Caco-2 (cell line): Measurements from ENCODE around the gene COL9A3. TPM values are rescaled to one million over a fixed set of nuclear protein-coding genes. Genes with fewer than 3 reads are reported as not detected.

Source experiments
- BruUV-seq: library from RNA; stranded (reverse); fragments of 400-500 nt; replicated peaks from 2 replicates; lab custom pipeline; 2021; lab: Mats Ljungman, UMichigan
- CTCF ChIA-PET: fragments of 300-600 bp; sonication (Branson Sonifier 250); formaldehyde crosslinking; loops from one replicate; lab custom pipeline; 2022; ENCODE audit warnings: antibody characterized with exemption; lab: Charles Lee
- POLR2A ChIA-PET: fragments of 300-600 bp; sonication (Branson Sonifier 250); formaldehyde crosslinking; loops from one replicate; lab custom pipeline; 2022; ENCODE audit warnings: antibody characterized with exemption; lab: Charles Lee
- DNase-seq, 2 experiments: peaks; one replicate each; pipeline versions ENCODE4 v3.0.0 to v3.0.0-alpha.2; 2020 to 2022
- H3K27me3 ChIP-seq: replicated peaks from 2 replicates; pipeline ENCODE4 v1.6.0; 2011; ENCODE audit warnings: low read length; ENCODE audit not compliant: control insufficient read depth, insufficient read depth
- H3K36me3 ChIP-seq: 2 replicates; pipeline ENCODE4 v1.5.1; 2011; ENCODE audit warnings: low read length; ENCODE audit not compliant: control insufficient read depth, insufficient read depth
- H3K4me1 ChIP-seq: fragments of 250-450 bp; sonication (Bioruptor Pico); 2 replicates; pipeline ENCODE4 v1.5.1; 2020; ENCODE audit warnings: mild to moderate bottlenecking
- H3K4me3 ChIP-seq: 2 replicates; pipeline ENCODE4 v1.5.1; 2011; ENCODE audit warnings: low read depth, mild to moderate bottlenecking, control low read depth, low read length
- H3K9me3 ChIP-seq: fragments of 250-450 bp; sonication (Bioruptor Pico); 2 replicates; pipeline ENCODE4 v1.5.1; 2020; ENCODE audit warnings: mild to moderate bottlenecking, moderate library complexity
- H3K27ac Mint-ChIP-seq: one replicate; pipeline ENCODE4 v1.8.0; 2022; ENCODE audit warnings: mixed read lengths; ENCODE audit not compliant: unreplicated experiment
- H3K27me3 Mint-ChIP-seq: one replicate; pipeline ENCODE4 v1.8.0; 2022; ENCODE audit warnings: mixed read lengths; ENCODE audit not compliant: insufficient read depth, unreplicated experiment
- H3K36me3 Mint-ChIP-seq: one replicate; pipeline ENCODE4 v1.8.0; 2022; ENCODE audit warnings: mild to moderate bottlenecking, mixed read lengths; ENCODE audit not compliant: insufficient read depth, unreplicated experiment
- H3K4me1 Mint-ChIP-seq: one replicate; pipeline ENCODE4 v1.8.0; 2022; ENCODE audit warnings: low read depth, mixed read lengths; ENCODE audit not compliant: unreplicated experiment
- H3K4me3 Mint-ChIP-seq: one replicate; pipeline ENCODE4 v1.8.0; 2022; ENCODE audit warnings: mild to moderate bottlenecking, moderate library complexity, mixed read lengths; ENCODE audit not compliant: unreplicated experiment
- H3K9me3 Mint-ChIP-seq: one replicate; pipeline ENCODE4 v1.8.0; 2022; ENCODE audit warnings: mixed read lengths; ENCODE audit not compliant: unreplicated experiment
- CTCF ChIP-seq, 2 experiments: fragments of 200-600 bp in 1 of 2; IDR thresholded peaks; 1 replicate in 1 of 2; 2 replicates in 1 of 2; pipeline versions ENCODE4 v1.5.1 to v1.8.0; 2011 to 2022; ENCODE audit warnings: antibody characterized with exemption in 1 of 2, control low read depth in 1 of 2, inconsistent platforms in 1 of 2, low read depth in 1 of 2, low read length in 1 of 2, mild to moderate bottlenecking in 1 of 2, moderate library complexity in 1 of 2; ENCODE audit not compliant: insufficient read depth in 1 of 2, severe bottlenecking in 1 of 2, unreplicated experiment in 1 of 2
- intact Hi-C: fragments of 100-400 bp; cut with micrococcal nuclease; formaldehyde crosslinking; loops from one replicate; pipeline ENCODE4 v1.10.0; 2022; ENCODE audit not compliant: unreplicated experiment
- total RNA-seq: library from RNA; stranded (reverse); gene quantifications from 2 replicates; pipeline ENCODE4 v1.2.3, GENCODE V29; 2022

Gene COL9A3
- total RNA-seq, 1 experiment from 2014 or later = 6.4 TPM

DNA sequence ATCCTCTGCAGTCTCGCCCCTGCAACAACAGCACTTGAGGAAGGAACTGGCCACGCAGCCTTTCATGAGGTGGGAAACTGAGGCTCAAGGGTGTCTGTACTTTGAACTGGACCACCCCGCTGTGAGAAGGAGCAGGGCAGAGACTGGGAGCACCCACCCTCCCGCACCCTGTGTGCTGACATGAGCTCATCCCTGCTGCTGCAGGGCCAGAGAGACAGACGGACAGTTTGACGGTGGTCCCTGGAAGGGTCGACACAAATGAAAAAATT lies 37.5 kb upstream of the COL9A3 start:
- H3K27ac Mint-ChIP-seq = no peak overlapping the region
- H3K4me3 Mint-ChIP-seq = no peak overlapping the region
- CTCF ChIA-PET = interaction anchor here (0.6 to 1.6 kb wide), 6 partner anchors 9 to 838 kb away, joined by 3 to 8 read pairs (median 3); no protein-coding TSS in a partner anchor
- DNase-seq = no peak
- Histone ChIP-seq H3K27me3 (no peaks in the 10 kb centered on the region), H3K9me3 (0 out of 2 replicates have a peak, but pooled peaks cover 4% of the 10 kb centered on the region), H3K4me3 (no peak overlapping the region), H3K4me1 (no peaks in the 10 kb centered on the region), H3K36me3 (no peaks in the 10 kb centered on the region)
- peaks cover 7% of the 10 kb centered on the region for H3K4me1 Mint-ChIP-seq
- H3K27me3 Mint-ChIP-seq = peaks cover under 1% of the 10 kb centered on the region
- TF ChIP-seq CTCF (IDR thresholded peaks at IDR 0.05; ENCODE audit: insufficient read depth in 1 of 2, low read depth in 1 of 2, low read length in 1 of 2, severe bottlenecking in 1 of 2, unreplicated experiment in 1 of 2) = no peak
- POLR2A ChIA-PET = interaction anchor here (0.6 kb wide), 2 partner anchors 109 to 262 kb away, joined by 4 to 5 read pairs; no protein-coding TSS in a partner anchor
- BruUV-seq = no TSS peak
- H3K9me3 Mint-ChIP-seq = peaks cover 11% of the 10 kb centered on the region
- intact Hi-C loops = no loop called here
- H3K36me3 Mint-ChIP-seq = no peaks in the 10 kb centered on the region

DNA sequence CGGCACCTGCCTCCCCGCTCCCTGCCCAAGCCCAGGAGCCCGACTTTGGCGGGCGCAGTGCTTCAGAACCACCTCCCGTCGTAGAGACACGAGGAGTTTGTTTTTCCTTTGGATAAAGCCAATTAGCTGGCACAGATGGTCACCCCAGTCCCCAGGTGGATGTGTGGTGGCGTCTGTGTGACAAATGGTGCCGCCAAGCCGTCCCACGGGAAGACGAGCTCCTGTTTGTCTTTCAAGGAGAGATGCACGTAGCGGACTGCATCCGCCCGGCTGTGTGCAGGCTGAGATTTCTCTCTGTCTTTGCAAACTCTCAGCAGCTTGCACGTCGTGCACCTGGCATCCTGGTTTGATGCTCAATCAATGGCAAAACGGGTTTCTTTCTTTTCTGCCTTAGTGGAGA lies 36.6 kb upstream of the COL9A3 start:
- ChIA-PET CTCF (interaction anchor here (1.1 to 1.6 kb wide), 2 partner anchors 11 to 14 kb away, joined by 7 to 8 read pairs; no protein-coding TSS in a partner anchor), POLR2A (no interaction called here)
- DNase-seq = no peak
- intact Hi-C loops = no loop called here
- H3K27me3 Mint-ChIP-seq = no peaks in the 10 kb centered on the region
- H3K36me3 Mint-ChIP-seq = no peaks in the 10 kb centered on the region
- no peak overlapping the region for H3K4me3 ChIP-seq
- 0 out of 2 replicates have a peak, but pooled peaks cover 4% of the 10 kb centered on the region for H3K9me3 ChIP-seq
- no peak for TF ChIP-seq CTCF (IDR thresholded peaks at IDR 0.05; ENCODE audit: insufficient read depth in 1 of 2, low read depth in 1 of 2, low read length in 1 of 2, severe bottlenecking in 1 of 2, unreplicated experiment in 1 of 2)
- peaks cover 11% of the 10 kb centered on the region for H3K9me3 Mint-ChIP-seq
- no peak overlapping the region for H3K4me3 Mint-ChIP-seq
- H3K4me1 Mint-ChIP-seq = peaks cover 7% of the 10 kb centered on the region
- H3K36me3 ChIP-seq = no peaks in the 10 kb centered on the region
- no peak overlapping the region for H3K27ac Mint-ChIP-seq
- no peaks in the 10 kb centered on the region for H3K4me1 ChIP-seq
- no peaks in the 10 kb centered on the region for H3K27me3 ChIP-seq
- BruUV-seq = no TSS peak

GRCh38 chr20:62780696-62781095 lies 36.2 kb upstream of the COL9A3 start:
- H3K36me3 Mint-ChIP-seq = no peaks in the 10 kb centered on the region
- H3K27me3 Mint-ChIP-seq = no peaks in the 10 kb centered on the region
- POLR2A ChIA-PET = no interaction called here
- H3K27me3 ChIP-seq = no peaks in the 10 kb centered on the region
- DNase-seq = no peak
- CTCF ChIA-PET = interaction anchor here (0.9 kb wide), 1 partner anchor 13 kb away, joined by 3 read pairs; no protein-coding TSS in a partner anchor
- no peaks in the 10 kb centered on the region for H3K36me3 ChIP-seq
- H3K4me3 Mint-ChIP-seq = no peak overlapping the region
- peaks cover 11% of the 10 kb centered on the region for H3K9me3 Mint-ChIP-seq
- no peaks in the 10 kb centered on the region for H3K4me1 ChIP-seq
- intact Hi-C loops = no loop called here
- H3K4me1 Mint-ChIP-seq = peaks cover 7% of the 10 kb centered on the region
- no peak for TF ChIP-seq CTCF (IDR thresholded peaks at IDR 0.05; ENCODE audit: insufficient read depth in 1 of 2, low read depth in 1 of 2, low read length in 1 of 2, severe bottlenecking in 1 of 2, unreplicated experiment in 1 of 2)
- H3K4me3 ChIP-seq = no peak overlapping the region
- 0 out of 2 replicates have a peak, but pooled peaks cover 4% of the 10 kb centered on the region for H3K9me3 ChIP-seq
- H3K27ac Mint-ChIP-seq = no peak overlapping the region
- no TSS peak for BruUV-seq
